SK-N-SH (cell line): ENCODE measurements around the gene MEF2C. TPM values are rescaled to one million over a fixed set of nuclear protein-coding genes. Genes with fewer than 3 reads are reported as not detected.

ENCODE experiments used
- CTCF ChIA-PET: fragments of 300-600, 350-600 bp; formaldehyde crosslinking; extraction: SDS; loops from one replicate; lab custom pipeline; 2021; lab: Yijun Ruan, JAX
- POLR2A ChIA-PET: fragments of 350-600 bp; sonication (Branson Sonifier 250); formaldehyde crosslinking; extraction: SDS; loops from one replicate; lab custom pipeline; 2020; ENCODE audit warnings: antibody characterized with exemption, inconsistent platforms; lab: Yijun Ruan, JAX
- DNase-seq: peaks from one replicate; pipeline ENCODE4 v3.0.0; 2012
- H2AFZ ChIP-seq: fragments of 200-600 bp; sonication (generic); 2 replicates; pipeline ENCODE4 v1.8.1; 2016; ENCODE audit warnings: antibody characterized with exemption, mild to moderate bottlenecking, low read depth
- H3F3A ChIP-seq: fragments of 200-600 bp; sonication (generic); replicated peaks from 2 replicates; pipeline ENCODE3; 2016; ENCODE audit warnings: antibody characterized with exemption, mild to moderate bottlenecking; ENCODE audit not compliant: insufficient read depth
- H3K27ac ChIP-seq, 2 experiments: fragments of 200-500 bp in 1 of 2; fragments of 200-600 bp in 1 of 2; sonication (Bioruptor generic) in 1 of 2; sonication (generic), shearing (Covaris generic) in 1 of 2; 2 replicates each; pipeline versions ENCODE4 v1.5.1 to v1.6.1; 2014 to 2016; ENCODE audit warnings: low read depth in 2 of 2, inconsistent platforms in 1 of 2, low read length in 1 of 2, mild to moderate bottlenecking in 1 of 2, mixed read lengths in 1 of 2
- H3K27me3 ChIP-seq: fragments of 200-600 bp; sonication (generic), shearing (Covaris generic); 2 replicates; pipeline ENCODE4 v1.6.1; 2016; ENCODE audit warnings: mixed run types; ENCODE audit not compliant: insufficient read depth
- H3K36me3 ChIP-seq, 2 experiments: fragments of 200-500 bp in 1 of 2; fragments of 200-600 bp in 1 of 2; sonication (Bioruptor generic) in 1 of 2; sonication (generic) in 1 of 2; replicated peaks in 1 of 2; 2 replicates each; pipeline versions ENCODE3 to v1.5.1; 2014 to 2016; ENCODE audit warnings: low read length in 1 of 2, mild to moderate bottlenecking in 1 of 2; ENCODE audit not compliant: insufficient read depth in 2 of 2, control insufficient read depth in 1 of 2
- H3K4me1 ChIP-seq, 2 experiments: fragments of 200-500 bp in 1 of 2; fragments of 200-600 bp in 1 of 2; sonication (Bioruptor generic) in 1 of 2; sonication (generic), shearing (Covaris generic) in 1 of 2; 2 replicates each; pipeline versions ENCODE4 v1.5.1 to v1.6.1; 2014 to 2016; ENCODE audit warnings: low read depth in 1 of 2, low read length in 1 of 2, mixed run types in 1 of 2; ENCODE audit not compliant: insufficient read depth in 2 of 2, control insufficient read depth in 1 of 2
- H3K4me2 ChIP-seq: fragments of 200-600 bp; sonication (generic), shearing (Covaris generic); 2 replicates; pipeline ENCODE4 v1.6.1; 2017; ENCODE audit warnings: mixed run types
- H3K4me3 ChIP-seq, 2 experiments: fragments of 200-500 bp in 1 of 2; fragments of 200-600 bp in 1 of 2; sonication (Bioruptor generic) in 1 of 2; sonication (generic), shearing (Covaris generic) in 1 of 2; 2 replicates each; pipeline versions ENCODE4 v1.5.1 to v1.8.1; 2014 to 2016; ENCODE audit warnings: low read depth in 2 of 2, inconsistent platforms in 1 of 2, low read length in 1 of 2, mild to moderate bottlenecking in 1 of 2, mixed read lengths in 1 of 2, moderate library complexity in 1 of 2
- H3K79me2 ChIP-seq: fragments of 200-600 bp; sonication (generic); 2 replicates; pipeline ENCODE4 v1.8.1; 2017; ENCODE audit warnings: mild to moderate bottlenecking; ENCODE audit not compliant: insufficient read depth
- H3K9ac ChIP-seq: fragments of 200-600 bp; sonication (generic); 2 replicates; pipeline ENCODE4 v1.6.1; 2017; ENCODE audit warnings: mixed run types
- H3K9me2 ChIP-seq: fragments of 200-600 bp; sonication (generic); 2 replicates; pipeline ENCODE4 v1.6.1; 2017; ENCODE audit warnings: mixed run types
- H3K9me3 ChIP-seq: fragments of 200-600 bp; sonication (generic); 2 replicates; pipeline ENCODE4 v1.6.1; 2017; ENCODE audit warnings: mixed run types, mild to moderate bottlenecking, moderate library complexity
- H4K20me1 ChIP-seq: fragments of 200-600 bp; sonication (generic); 2 replicates; pipeline ENCODE4 v1.6.1; 2017; ENCODE audit warnings: mild to moderate bottlenecking, mixed run types; ENCODE audit not compliant: insufficient read depth
- EP300 ChIP-seq, 2 experiments: IDR thresholded peaks; 2 replicates each; pipeline versions ENCODE4 v1.4.0 to v1.6.1; 2012; ENCODE audit warnings: borderline replicate concordance in 1 of 2, low read depth in 1 of 2, low read length in 1 of 2
- FOSL2 ChIP-seq: IDR thresholded peaks from 2 replicates; pipeline ENCODE4 v1.4.0; 2012; ENCODE audit warnings: low read depth, mild to moderate bottlenecking, moderate library complexity, borderline replicate concordance
- FOXJ3 ChIP-seq: sonication (generic); formaldehyde crosslinking; IDR thresholded peaks from 2 replicates; pipeline ENCODE4 v1.5.1; 2020; ENCODE audit warnings: mild to moderate bottlenecking, missing genetic modification reagents
- GATA2 ChIP-seq: sonication (generic); formaldehyde crosslinking; IDR thresholded peaks from 2 replicates; pipeline ENCODE4 v1.5.0; 2020; ENCODE audit warnings: mild to moderate bottlenecking, missing genetic modification reagents
- JUND ChIP-seq: IDR thresholded peaks from 2 replicates; pipeline ENCODE4 v1.4.0; 2012
- MEF2A ChIP-seq: IDR thresholded peaks from 2 replicates; pipeline ENCODE4 v1.4.0; 2012; ENCODE audit warnings: low read depth, borderline replicate concordance
- NFIC ChIP-seq: IDR thresholded peaks from 2 replicates; pipeline ENCODE4 v1.4.0; 2012; ENCODE audit warnings: borderline replicate concordance
- POLR2AphosphoS5 ChIP-seq: IDR thresholded peaks from 2 replicates; pipeline ENCODE4 v1.6.1; 2012; ENCODE audit warnings: low read depth, low read length
- RCOR1 ChIP-seq: fragments of 150-350 bp; IDR thresholded peaks from 2 replicates; pipeline ENCODE4 v1.6.1; 2017; ENCODE audit warnings: antibody characterized with exemption, low read length
- RXRA ChIP-seq: IDR thresholded peaks from 2 replicates; pipeline ENCODE4 v1.4.0; 2012; ENCODE audit warnings: low read depth, mild to moderate bottlenecking, borderline replicate concordance
- TCF12 ChIP-seq: IDR thresholded peaks from 2 replicates; pipeline ENCODE4 v1.4.0; 2012
- TEAD4 ChIP-seq: IDR thresholded peaks from 2 replicates; pipeline ENCODE4 v1.4.0; 2012; ENCODE audit warnings: mild to moderate bottlenecking, borderline replicate concordance; ENCODE audit not compliant: insufficient read depth
- WGBS: methylation state at CpG from one replicate; pipeline ENCODE4 v1.1.6; 2017; ENCODE audit warnings: low lambda C conversion rate; 5-methylcytosine and 5-hydroxymethylcytosine counted together
- polyA plus RNA-seq, 3 experiments: library from polyadenylated mRNA; depleted of rRNA; stranded (reverse); fragments of >200 nt; gene quantifications; 2 replicates each; pipeline ENCODE4 v1.2.3, GENCODE V29; 2012
- TF ChIP-seq, protein P1 (sequence below): IDR thresholded peaks from 2 replicates; pipeline ENCODE4; 2012
- TF ChIP-seq, protein P2 (sequence below): fragments of 150-350 bp; IDR thresholded peaks from 2 replicates; pipeline ENCODE4 v1.6.1; 2016; ENCODE audit warnings: mild to moderate bottlenecking, low read depth, low read length
- TF ChIP-seq, protein P3 (sequence below): IDR thresholded peaks from 2 replicates; pipeline ENCODE4 v1.4.0; 2012; ENCODE audit warnings: low read depth
- TF ChIP-seq, protein P4 (sequence below): IDR thresholded peaks from 2 replicates; pipeline ENCODE4 v1.6.1; 2012; ENCODE audit warnings: mild to moderate bottlenecking, low read depth, low read length, moderate library complexity

MEF2C gene
- polyA plus RNA-seq, 1 of the 3 experiments (the other 2 are of a cell fraction): 1.2 TPM

DNA sequence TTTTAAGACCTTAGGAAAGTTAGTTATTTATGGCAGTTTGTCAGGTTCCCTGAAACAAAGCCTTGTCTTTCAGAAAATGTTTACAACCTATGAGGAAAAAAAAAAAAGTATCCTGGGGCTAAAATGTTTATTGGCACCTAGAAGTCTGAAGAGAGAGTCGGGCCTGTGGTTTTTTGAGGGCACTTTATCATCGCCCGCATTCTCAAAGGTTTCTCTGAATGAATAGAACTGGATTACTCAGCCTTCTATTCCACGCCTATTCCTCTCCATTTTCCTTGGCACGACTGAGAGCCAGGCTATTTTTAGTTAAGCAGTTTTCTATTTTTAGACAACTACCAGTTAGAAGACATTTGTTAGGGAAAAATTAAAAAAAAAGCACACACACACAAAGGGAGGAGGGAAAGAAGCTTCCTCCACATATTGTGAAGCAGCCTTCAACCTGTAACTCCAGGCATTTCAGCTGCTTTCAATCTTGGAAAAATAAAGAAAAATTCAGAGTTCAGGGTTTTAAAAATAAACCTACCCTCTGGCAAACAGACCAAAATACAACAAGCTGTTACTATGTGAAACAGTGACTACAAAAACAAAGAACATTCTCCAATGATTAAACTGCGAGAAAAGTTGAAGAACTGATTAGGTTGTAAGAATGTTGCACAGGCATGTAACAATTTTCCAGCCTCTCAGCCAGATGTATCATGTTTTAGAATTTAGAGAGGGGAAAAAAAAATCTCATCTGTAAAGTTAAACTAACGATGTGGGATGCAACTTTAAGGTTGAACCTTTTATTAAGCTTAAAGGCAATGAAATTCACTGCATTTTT lies 97.0 kb downstream of the MEF2C start:
- ChIA-PET POLR2A (no interaction called here), CTCF (interaction anchor here (0.8 to 1.7 kb wide), 2 partner anchors 56 to 62 kb away, joined by 3 to 4 read pairs; no protein-coding TSS in a partner anchor)
- H3K9me3 ChIP-seq: no peaks in the 10 kb centered on the region
- peaks cover 27% of the 10 kb centered on the region for H3F3A ChIP-seq
- 14% methylated on average over 7 of the region's 7 CpGs for WGBS
- no peaks in the 10 kb centered on the region for H3K27me3 ChIP-seq
- TF ChIP-seq FOXJ3 (CRISPR knock-in tag) (no peak), TCF12 (peak; percentile 47), NFIC (peak; percentile 72), RCOR1 (no peak), MEF2A (peak; percentile 100), RXRA (peak; percentile 37; the same call in 1 of the 2 replicates), EP300 (IDR thresholded peaks at IDR 0.05; ENCODE audit: borderline replicate concordance in 1 of 2, low read depth in 1 of 2, low read length in 1 of 2) (peak in 1 of 2 experiments; percentile 44; a peak in 2 of 4 replicates), POLR2AphosphoS5 (peak; percentile 43; the same call in 1 of the 2 replicates), TEAD4 (peak; percentile 36; the same call in 1 of the 2 replicates), JUND (peak; percentile 57), GATA2 (CRISPR knock-in tag) (no peak), FOSL2 (peak; percentile 67; the same call in 1 of the 2 replicates)
- TF ChIP-seq, protein P1, sequence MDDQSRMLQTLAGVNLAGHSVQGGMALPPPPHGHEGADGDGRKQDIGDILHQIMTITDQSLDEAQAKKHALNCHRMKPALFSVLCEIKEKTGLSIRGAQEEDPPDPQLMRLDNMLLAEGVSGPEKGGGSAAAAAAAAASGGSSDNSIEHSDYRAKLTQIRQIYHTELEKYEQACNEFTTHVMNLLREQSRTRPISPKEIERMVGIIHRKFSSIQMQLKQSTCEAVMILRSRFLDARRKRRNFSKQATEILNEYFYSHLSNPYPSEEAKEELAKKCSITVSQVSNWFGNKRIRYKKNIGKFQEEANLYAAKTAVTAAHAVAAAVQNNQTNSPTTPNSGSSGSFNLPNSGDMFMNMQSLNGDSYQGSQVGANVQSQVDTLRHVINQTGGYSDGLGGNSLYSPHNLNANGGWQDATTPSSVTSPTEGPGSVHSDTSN: peak; percentile 65
- TF ChIP-seq, protein P2, sequence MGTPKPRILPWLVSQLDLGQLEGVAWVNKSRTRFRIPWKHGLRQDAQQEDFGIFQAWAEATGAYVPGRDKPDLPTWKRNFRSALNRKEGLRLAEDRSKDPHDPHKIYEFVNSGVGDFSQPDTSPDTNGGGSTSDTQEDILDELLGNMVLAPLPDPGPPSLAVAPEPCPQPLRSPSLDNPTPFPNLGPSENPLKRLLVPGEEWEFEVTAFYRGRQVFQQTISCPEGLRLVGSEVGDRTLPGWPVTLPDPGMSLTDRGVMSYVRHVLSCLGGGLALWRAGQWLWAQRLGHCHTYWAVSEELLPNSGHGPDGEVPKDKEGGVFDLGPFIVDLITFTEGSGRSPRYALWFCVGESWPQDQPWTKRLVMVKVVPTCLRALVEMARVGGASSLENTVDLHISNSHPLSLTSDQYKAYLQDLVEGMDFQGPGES: no peak
- TF ChIP-seq, protein P3, sequence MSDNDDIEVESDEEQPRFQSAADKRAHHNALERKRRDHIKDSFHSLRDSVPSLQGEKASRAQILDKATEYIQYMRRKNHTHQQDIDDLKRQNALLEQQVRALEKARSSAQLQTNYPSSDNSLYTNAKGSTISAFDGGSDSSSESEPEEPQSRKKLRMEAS: no peak
- TF ChIP-seq, protein P4, sequence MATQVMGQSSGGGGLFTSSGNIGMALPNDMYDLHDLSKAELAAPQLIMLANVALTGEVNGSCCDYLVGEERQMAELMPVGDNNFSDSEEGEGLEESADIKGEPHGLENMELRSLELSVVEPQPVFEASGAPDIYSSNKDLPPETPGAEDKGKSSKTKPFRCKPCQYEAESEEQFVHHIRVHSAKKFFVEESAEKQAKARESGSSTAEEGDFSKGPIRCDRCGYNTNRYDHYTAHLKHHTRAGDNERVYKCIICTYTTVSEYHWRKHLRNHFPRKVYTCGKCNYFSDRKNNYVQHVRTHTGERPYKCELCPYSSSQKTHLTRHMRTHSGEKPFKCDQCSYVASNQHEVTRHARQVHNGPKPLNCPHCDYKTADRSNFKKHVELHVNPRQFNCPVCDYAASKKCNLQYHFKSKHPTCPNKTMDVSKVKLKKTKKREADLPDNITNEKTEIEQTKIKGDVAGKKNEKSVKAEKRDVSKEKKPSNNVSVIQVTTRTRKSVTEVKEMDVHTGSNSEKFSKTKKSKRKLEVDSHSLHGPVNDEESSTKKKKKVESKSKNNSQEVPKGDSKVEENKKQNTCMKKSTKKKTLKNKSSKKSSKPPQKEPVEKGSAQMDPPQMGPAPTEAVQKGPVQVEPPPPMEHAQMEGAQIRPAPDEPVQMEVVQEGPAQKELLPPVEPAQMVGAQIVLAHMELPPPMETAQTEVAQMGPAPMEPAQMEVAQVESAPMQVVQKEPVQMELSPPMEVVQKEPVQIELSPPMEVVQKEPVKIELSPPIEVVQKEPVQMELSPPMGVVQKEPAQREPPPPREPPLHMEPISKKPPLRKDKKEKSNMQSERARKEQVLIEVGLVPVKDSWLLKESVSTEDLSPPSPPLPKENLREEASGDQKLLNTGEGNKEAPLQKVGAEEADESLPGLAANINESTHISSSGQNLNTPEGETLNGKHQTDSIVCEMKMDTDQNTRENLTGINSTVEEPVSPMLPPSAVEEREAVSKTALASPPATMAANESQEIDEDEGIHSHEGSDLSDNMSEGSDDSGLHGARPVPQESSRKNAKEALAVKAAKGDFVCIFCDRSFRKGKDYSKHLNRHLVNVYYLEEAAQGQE: no peak
- peak overlapping the region; percentile 74 for H3K9ac ChIP-seq
- H3K36me3 ChIP-seq: no peaks in the 10 kb centered on the region
- DNase-seq: no peak
- no peaks in the 10 kb centered on the region for H3K9me2 ChIP-seq
- H3K4me3 ChIP-seq: peak overlapping the region; percentile 21 to 58; a peak in 3 of 4 replicates
- H2AFZ ChIP-seq: peak overlapping the region; percentile 75
- H3K4me2 ChIP-seq: peak overlapping the region; percentile 59
- H4K20me1 ChIP-seq: no peaks in the 10 kb centered on the region
- H3K4me1 ChIP-seq: peaks cover 0 to 8% of the 10 kb centered on the region in 2 experiments; a peak in 3 of 4 replicates
- H3K79me2 ChIP-seq: no peaks in the 10 kb centered on the region
- peak overlapping the region; percentile 66 to 99; a peak in 3 of 4 replicates for H3K27ac ChIP-seq
